LNCAP (cell line): ENCODE results near the gene CLRN3.

ENCODE experiments used
- CTCF ChIP-seq: fragments of 450-650 bp; IDR thresholded peaks from 2 replicates; pipeline ENCODE4 v1.5.1; 2017; ENCODE audit warnings: mild to moderate bottlenecking

The CLRN3 gene

GRCh38 chr10:127892743-127893142 is at the start of gene CLRN3:
Gene CLRN3 (minus strand): TSS chr10:127892941. CDS start chr10:127892784, 157 bp downstream.
- TF ChIP-seq CTCF = no peak

GRCh38 chr10:127940866-127941640 is 48.3 kb upstream of the CLRN3 start:
- TF ChIP-seq CTCF = no peak

GRCh38 chr10:127939786-127940330 is 47.1 kb upstream of the CLRN3 start:
- no peak for TF ChIP-seq CTCF

- TF ChIP-seq CTCF = no peak
Observed at GRCh38 chr10:127937915-127938463, 45.2 kb upstream of the CLRN3 start.

GRCh38 chr10:127937069-127937468 is 44.3 kb upstream of the CLRN3 start:
- no peak for TF ChIP-seq CTCF

- no peak for TF ChIP-seq CTCF
Observed at GRCh38 chr10:127935071-127935561, 42.4 kb upstream of the CLRN3 start.

- no peak for TF ChIP-seq CTCF
Observed at GRCh38 chr10:127934383-127934782, 41.6 kb upstream of the CLRN3 start.
